HAP-1 (cell line): ENCODE measurements around the gene RXFP1.

ENCODE experiments used
- DNase-seq, 2 experiments: peaks; one replicate each; pipeline ENCODE4 v3.0.0-alpha.2; 2016 to 2020; ENCODE audit warnings: low spot score in 2 of 2
- H3K27me3 ChIP-seq: fragments of 250-450 bp; sonication (Bioruptor Pico); 2 replicates; pipeline ENCODE4 v1.5.1; 2020; ENCODE audit warnings: low read depth, mild to moderate bottlenecking, moderate library complexity
- H3K36me3 ChIP-seq: fragments of 250-450 bp; sonication (Bioruptor Pico); replicated peaks from 2 replicates; pipeline ENCODE4 v1.5.1; 2020; ENCODE audit warnings: mild to moderate bottlenecking
- H3K4me1 ChIP-seq: fragments of 250-450 bp; sonication (Bioruptor Pico); 2 replicates; pipeline ENCODE4 v1.5.1; 2020; ENCODE audit warnings: mild to moderate bottlenecking
- H3K4me3 ChIP-seq: fragments of 250-450 bp; sonication (Bioruptor Pico); 2 replicates; pipeline ENCODE4 v1.5.1; 2020; ENCODE audit warnings: mild to moderate bottlenecking, moderate library complexity
- H3K9me3 ChIP-seq: fragments of 250-450 bp; sonication (Bioruptor Pico); 2 replicates; pipeline ENCODE4 v1.5.1; 2020; ENCODE audit warnings: mild to moderate bottlenecking, moderate library complexity
- in situ Hi-C: fragments of 300-500 bp; cut with MboI; formaldehyde crosslinking; loops from 3 replicates; pipeline ENCODE4 v1.14.3; 2020; ENCODE audit warnings: low sequenced_read_pairs, inconsistent platforms, mixed read lengths

Gene RXFP1

DNA sequence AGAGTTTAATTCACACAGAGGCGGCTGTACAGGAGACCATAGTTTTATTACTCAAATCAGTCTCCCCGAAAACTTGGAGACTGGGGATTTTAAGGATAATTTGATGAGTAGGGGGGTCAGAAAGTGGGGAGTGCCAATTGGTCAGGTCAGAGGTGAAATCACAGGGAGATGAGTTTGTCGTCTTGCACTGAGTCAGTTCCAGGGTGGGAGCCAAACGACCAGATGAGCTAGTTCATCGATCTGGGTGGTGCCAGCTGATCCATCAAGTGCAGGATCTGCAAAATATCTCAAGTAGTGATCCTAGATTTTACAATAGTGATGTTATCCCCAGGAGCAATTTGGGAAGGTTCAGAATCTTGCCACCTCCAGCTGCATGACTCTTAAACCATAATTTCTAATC, 154.4 kb downstream of the RXFP1 start:
- in situ Hi-C loops, result no loop called here
- Histone ChIP-seq H3K27me3 (no peaks in the 10 kb centered on the region), H3K36me3 (no peaks in the 10 kb centered on the region), H3K4me3 (no peak overlapping the region), H3K4me1 (peaks cover 8% of the 10 kb centered on the region; the same call in 1 of the 2 replicates), H3K9me3 (no peaks in the 10 kb centered on the region)
- no peak for DNase-seq

DNA sequence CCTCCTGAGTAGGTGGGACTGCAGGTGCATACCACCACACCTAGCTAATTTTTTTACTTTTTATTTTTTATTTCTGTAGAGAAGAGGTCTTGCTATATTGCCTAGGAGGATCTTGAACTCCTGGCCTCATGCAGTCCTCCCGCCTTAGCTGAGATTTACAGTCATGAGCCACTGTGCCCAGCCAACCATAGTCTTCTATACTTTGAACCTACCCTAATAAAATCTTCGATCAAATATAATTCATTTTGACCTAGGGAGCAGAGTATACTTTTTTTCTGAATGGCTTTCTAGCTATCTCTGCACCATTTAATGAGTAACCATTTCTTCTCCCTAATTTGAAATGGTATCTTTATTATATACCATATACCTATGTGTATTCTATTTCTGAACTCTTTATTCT, 157.1 kb downstream of the RXFP1 start:
- no peaks in the 10 kb centered on the region for H3K27me3 ChIP-seq
- no peaks in the 10 kb centered on the region for H3K36me3 ChIP-seq
- in situ Hi-C loops, result no loop called here
- no peak for DNase-seq
- H3K9me3 ChIP-seq, result no peaks in the 10 kb centered on the region
- no peak overlapping the region for H3K4me3 ChIP-seq
- H3K4me1 ChIP-seq, result no peaks in the 10 kb centered on the region

DNA sequence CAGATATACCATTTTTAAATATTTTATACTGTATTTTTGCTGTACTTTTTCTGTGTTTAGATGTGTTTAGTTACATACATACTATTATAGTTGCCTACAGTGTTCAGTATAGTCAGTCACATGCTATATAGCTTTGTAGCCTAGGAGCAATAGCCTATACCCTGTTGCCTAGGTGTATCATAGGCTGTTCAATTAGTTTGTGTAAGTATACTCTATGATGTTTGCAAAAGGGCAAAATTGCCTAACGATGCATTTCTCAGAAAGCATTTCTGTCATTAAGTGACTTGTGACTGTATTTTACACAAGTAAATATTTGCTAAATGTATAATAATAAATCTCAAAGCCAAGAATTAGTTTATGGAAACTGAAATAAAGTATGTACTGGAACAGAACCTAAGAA, 159.9 kb downstream of the RXFP1 start:
- in situ Hi-C loops, result no loop called here
- no peak for DNase-seq
- no peaks in the 10 kb centered on the region for H3K9me3 ChIP-seq
- no peaks in the 10 kb centered on the region for H3K36me3 ChIP-seq
- H3K4me3 ChIP-seq, result no peak overlapping the region
- no peaks in the 10 kb centered on the region for H3K4me1 ChIP-seq
- no peaks in the 10 kb centered on the region for H3K27me3 ChIP-seq

DNA sequence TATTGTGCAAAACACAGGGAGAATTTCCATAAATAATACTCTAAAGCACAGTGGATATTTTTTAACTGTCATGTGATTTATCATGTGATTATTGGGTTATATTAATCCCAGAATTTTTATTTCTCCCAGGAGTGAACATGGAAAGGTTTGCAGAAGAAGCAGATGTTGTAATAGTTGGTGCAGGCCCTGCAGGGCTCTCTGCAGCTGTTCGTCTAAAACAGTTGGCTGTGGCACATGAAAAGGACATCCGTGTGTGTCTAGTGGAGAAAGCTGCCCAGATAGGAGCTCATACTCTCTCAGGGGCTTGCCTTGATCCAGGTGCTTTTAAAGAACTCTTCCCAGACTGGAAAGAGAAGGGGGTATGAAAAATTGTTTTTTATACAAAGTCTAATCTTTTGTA, 160.4 kb downstream of the RXFP1 start:
- no peak for DNase-seq
- Histone ChIP-seq H3K27me3 (no peaks in the 10 kb centered on the region), H3K4me3 (no peak overlapping the region), H3K4me1 (no peaks in the 10 kb centered on the region), H3K36me3 (no peaks in the 10 kb centered on the region), H3K9me3 (no peaks in the 10 kb centered on the region)
- in situ Hi-C loops, result no loop called here

DNA sequence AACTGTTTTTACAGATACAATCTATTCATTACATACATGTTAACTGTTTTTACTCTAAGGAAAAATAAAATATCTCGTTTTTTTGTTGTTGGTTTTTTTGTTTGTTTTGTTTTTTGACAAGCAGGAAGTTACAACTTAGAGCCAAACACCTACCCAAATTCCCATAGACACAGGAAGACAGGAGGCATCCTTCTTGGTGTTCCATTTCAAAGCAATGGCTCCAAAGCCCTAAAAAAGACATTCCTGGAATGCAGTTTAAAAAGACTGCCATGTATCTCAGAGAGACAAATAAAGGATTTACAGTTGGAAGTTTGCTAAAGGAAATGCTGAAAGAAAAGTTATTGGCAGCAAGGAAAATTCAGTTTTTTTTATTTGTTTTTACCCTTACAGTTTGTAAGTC, 167.1 kb downstream of the RXFP1 start:
- Histone ChIP-seq H3K36me3 (no peaks in the 10 kb centered on the region), H3K4me3 (no peak overlapping the region), H3K4me1 (no peaks in the 10 kb centered on the region), H3K27me3 (no peaks in the 10 kb centered on the region), H3K9me3 (no peaks in the 10 kb centered on the region)
- in situ Hi-C loops, result no loop called here
- DNase-seq, result no peak
